GM18505 (cell line): ENCODE data around the gene SGTB.
"Not testable (repeated sequence)": the region's sequence is repeated elsewhere in the genome, so short reads cannot be mapped to it uniquely, and the experiment has no call there.

Experiments
- ATAC-seq: cut with Tn5 transposase; IDR thresholded peaks from one replicate; pipeline ENCODE4 v1.9.1; 2021; ENCODE audit not compliant: unreplicated experiment
- POLR2A ChIP-seq: IDR thresholded peaks from 4 replicates; pipeline ENCODE4 v1.6.1; 2011; ENCODE audit warnings: borderline replicate concordance; ENCODE audit not compliant: insufficient read depth, insufficient read length; ENCODE audit errors: extremely low read depth

SGTB gene

DNA sequence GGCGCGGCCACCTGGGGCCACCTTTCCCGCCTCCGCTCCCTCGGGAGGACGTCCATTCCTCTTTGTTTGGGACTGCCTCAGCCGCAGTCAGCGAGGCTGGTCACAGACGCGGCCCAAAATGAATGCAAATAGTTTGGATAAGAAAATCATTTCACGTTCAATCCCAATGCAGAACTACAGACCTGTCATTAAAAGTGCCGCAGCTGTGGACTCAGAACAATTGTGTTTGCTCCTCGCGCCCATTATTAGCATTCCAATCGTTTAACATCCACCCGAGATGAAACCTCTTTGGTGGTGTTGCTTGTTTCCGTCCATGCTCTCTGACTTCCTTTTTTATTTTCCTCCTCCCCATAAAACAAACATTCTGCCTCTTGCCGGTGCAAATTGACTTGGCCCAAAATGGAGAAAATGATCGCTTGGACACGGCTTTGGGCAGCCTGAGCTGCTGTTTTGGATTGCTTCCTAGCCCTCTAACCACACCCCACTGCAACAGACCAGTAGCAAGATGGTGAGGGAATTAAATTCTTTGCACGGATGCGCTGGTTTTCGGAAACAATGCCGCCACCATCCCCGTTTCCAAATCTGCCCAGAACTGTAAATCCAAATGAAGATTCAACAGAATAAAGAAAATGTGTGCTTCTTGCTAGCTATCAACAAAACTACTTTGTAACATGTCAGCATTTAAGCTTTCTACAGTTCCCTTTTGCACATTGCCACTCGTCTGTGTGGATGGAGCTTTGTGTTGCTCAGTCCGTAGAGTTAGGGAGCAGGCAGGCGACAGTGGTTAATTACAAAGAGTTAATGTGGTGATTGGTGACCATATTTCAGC, 880 bp upstream of the SGTB start:
- TF ChIP-seq POLR2A, result no peak
- ATAC-seq, result no peak

- TF ChIP-seq POLR2A, result no peak
Measured at GRCh38 chr5:65721050-65721719, 724 bp downstream of the SGTB start.

GRCh38 chr5:65718576-65719310, 3.2 kb downstream of the SGTB start:
- no peak for TF ChIP-seq POLR2A
- ATAC-seq, result no peak

More at GRCh38 chr5:65721050-65721719, 724 bp downstream of the SGTB start:
- peak; percentile 1 for ATAC-seq

GRCh38 chr5:65708145-65708544, 13.8 kb downstream of the SGTB start:
- TF ChIP-seq POLR2A, result no peak
- ATAC-seq, result no peak

GRCh38 chr5:65707663-65708062, 14.2 kb downstream of the SGTB start:
- ATAC-seq, result no peak
- no peak for TF ChIP-seq POLR2A

DNA sequence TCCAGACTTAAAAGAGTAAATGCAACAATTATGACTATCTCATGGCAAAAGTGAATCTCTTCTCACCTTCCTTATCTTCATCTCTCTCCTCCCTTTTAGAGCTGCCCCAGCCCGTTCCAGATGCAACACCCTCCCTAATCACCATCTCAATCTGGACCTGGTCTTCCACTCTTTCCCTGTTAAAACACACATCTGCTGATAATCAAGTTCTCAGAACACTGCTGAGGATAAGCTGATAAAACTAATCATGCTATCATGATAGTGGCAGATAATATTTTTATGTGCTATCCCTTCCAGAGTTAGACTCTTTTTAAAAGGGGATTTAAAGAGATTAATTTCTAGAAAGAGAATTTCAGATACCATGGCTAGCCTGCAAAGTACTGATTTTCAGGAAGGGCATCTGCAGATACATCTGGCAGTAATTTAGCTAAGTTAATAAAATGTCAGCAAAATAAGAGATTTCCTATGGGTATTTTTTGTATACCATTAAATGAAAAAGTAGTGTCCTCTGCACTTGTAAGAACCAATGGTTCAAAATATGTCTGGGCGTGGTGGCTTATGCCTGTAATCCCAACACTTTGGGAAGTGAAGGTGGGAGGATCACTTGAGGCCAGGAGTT, 17.2 kb downstream of the SGTB start:
- no peak for TF ChIP-seq POLR2A
- no peak for ATAC-seq

GRCh38 chr5:65702036-65702435, 19.9 kb downstream of the SGTB start:
- ATAC-seq, result no peak
- no peak for TF ChIP-seq POLR2A

- ATAC-seq, result no peak
- no peak for TF ChIP-seq POLR2A
Measured at GRCh38 chr5:65699338-65699737, 22.6 kb downstream of the SGTB start.

- ATAC-seq, result no peak
- no peak for TF ChIP-seq POLR2A
Measured at GRCh38 chr5:65696892-65697291, 25.0 kb downstream of the SGTB start.

DNA sequence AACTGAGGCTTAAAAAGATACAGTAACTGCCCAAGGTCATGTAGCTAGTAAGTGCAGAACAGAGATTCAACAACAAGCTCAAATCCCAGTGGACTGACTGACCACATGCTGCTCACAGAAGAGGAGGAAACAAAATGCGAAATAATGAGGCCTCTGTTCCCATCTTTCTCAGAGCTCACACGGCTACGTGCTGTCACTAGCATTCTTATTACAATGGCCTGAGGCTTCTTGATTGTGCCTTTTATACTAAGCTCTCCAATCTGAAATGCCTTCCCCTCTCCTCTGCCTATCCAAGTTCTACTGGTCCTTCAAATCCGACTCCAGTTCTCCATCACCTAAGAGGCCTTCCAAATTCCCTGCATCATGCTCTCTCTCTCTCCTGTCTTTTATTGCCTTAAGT, 26.0 kb downstream of the SGTB start:
- ATAC-seq, result no peak
- no peak for TF ChIP-seq POLR2A

GRCh38 chr5:65695162-65695755, 26.6 kb downstream of the SGTB start:
- TF ChIP-seq POLR2A, result no peak
- no peak for ATAC-seq

- TF ChIP-seq POLR2A, result no peak
- ATAC-seq, result no peak
Measured at GRCh38 chr5:65693121-65693520, 28.8 kb downstream of the SGTB start.

GRCh38 chr5:65682148-65682547, 39.8 kb downstream of the SGTB start:
- TF ChIP-seq POLR2A, result no peak
- no peak for ATAC-seq

DNA sequence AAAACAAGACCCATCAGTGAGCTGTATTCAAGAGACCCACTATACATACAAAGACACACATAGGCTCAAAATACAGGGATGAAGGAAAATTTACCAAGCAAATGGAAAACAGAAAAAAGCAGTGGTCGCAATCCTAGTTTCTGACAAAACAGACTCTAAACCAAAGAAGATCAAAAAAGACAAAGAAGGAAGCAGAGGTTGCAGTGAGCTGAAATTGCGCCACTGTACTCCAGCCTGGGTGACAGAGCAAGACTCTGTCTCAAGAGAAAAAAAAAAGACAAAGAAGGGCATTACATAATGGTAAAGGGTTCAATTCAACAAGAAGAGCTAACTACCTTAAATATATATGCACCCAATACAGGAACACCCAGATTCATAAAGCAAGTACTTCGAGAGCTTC, 45.9 kb downstream of the SGTB start:
- not testable (repeated sequence) for ATAC-seq

DNA sequence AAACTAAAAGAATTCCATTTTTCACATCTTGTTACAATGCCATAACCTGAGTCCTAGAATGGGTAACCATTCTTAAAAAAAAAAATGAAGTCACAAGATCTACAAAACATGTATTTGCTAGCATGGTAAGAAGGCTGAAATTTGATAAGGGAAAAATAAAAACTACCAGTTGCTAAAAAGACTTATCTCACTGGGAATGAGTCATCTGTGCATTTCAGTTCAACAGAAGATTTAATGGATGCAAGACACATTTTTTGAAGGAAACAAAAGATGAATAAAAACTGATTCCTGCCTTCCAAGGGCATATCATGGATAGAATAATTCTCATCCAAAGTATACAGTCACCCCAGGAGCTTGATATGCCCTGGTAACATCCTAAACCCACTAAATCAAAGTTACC, 47.2 kb downstream of the SGTB start:
- no peak for ATAC-seq
- no peak for TF ChIP-seq POLR2A
